HEK293 (cell line): ENCODE measurements around the gene AQP6.

ENCODE experiments used
- CTCF ChIA-PET: fragments of 350-600 bp; formaldehyde crosslinking; extraction: SDS; loops from one replicate; lab custom pipeline; 2021; ENCODE audit warnings: antibody characterized with exemption; lab: Yijun Ruan, JAX
- POLR2A ChIA-PET: fragments of 300-600 bp; formaldehyde crosslinking; extraction: SDS; loops from one replicate; lab custom pipeline; 2020; ENCODE audit warnings: antibody characterized with exemption, inconsistent platforms; lab: Yijun Ruan, JAX
- H3K27ac ChIP-seq: fragments of 200-500 bp; sonication (Bioruptor generic); 2 replicates; pipeline ENCODE4 v1.5.1; 2014; ENCODE audit warnings: low read depth, low read length, control low read depth, inconsistent platforms; ENCODE audit errors: extremely low read depth
- H3K36me3 ChIP-seq, 2 experiments: fragments of 200-500 bp in 1 of 2; sonication (Bioruptor generic) in 1 of 2; 1 replicate in 1 of 2; 2 replicates in 1 of 2; pipeline ENCODE4 v1.5.1; 2014 to 2017; ENCODE audit warnings: inconsistent platforms in 2 of 2, low read length in 2 of 2; ENCODE audit not compliant: control insufficient read depth in 2 of 2, insufficient read depth in 1 of 2
- H3K4me1 ChIP-seq: fragments of 200-500 bp; sonication (Bioruptor generic); 2 replicates; pipeline ENCODE4 v1.5.1; 2014; ENCODE audit warnings: mild to moderate bottlenecking, low read length, inconsistent platforms; ENCODE audit not compliant: control insufficient read depth, insufficient read depth
- H3K4me3 ChIP-seq: 2 replicates; pipeline ENCODE4 v1.5.1; 2011; ENCODE audit warnings: low read depth, mild to moderate bottlenecking, control low read depth, low read length, moderate library complexity
- H3K9me3 ChIP-seq: fragments of 200-500 bp; sonication (Bioruptor generic); 2 replicates; pipeline ENCODE4 v1.5.1; 2014; ENCODE audit warnings: low read depth, low read length, inconsistent platforms; ENCODE audit not compliant: control insufficient read depth, insufficient read depth
- BCL11A ChIP-seq: fragments of 450-650 bp; formaldehyde crosslinking; IDR thresholded peaks from 2 replicates; pipeline ENCODE4 v1.5.1; 2016; ENCODE audit warnings: low read depth, missing biosample characterization, missing genetic modification characterization
- FEZF1 ChIP-seq: fragments of 450-650 bp; formaldehyde crosslinking; IDR thresholded peaks from 2 replicates; pipeline ENCODE4 v1.5.1; 2016; ENCODE audit warnings: missing biosample characterization, missing genetic modification characterization
- GLIS2 ChIP-seq: fragments of 450-650 bp; formaldehyde crosslinking; IDR thresholded peaks from 2 replicates; pipeline ENCODE4 v1.5.1; 2016; ENCODE audit warnings: missing biosample characterization, missing genetic modification characterization
- KLF1 ChIP-seq: fragments of 450-650 bp; formaldehyde crosslinking; IDR thresholded peaks from 2 replicates; pipeline ENCODE4 v1.5.1; 2016; ENCODE audit warnings: missing biosample characterization, missing genetic modification characterization
- MZF1 ChIP-seq: fragments of 450-650 bp; formaldehyde crosslinking; IDR thresholded peaks from 2 replicates; pipeline ENCODE4 v1.5.1; 2017; ENCODE audit warnings: missing biosample characterization, missing genetic modification characterization, borderline replicate concordance
- PRDM10 ChIP-seq: fragments of 450-650 bp; formaldehyde crosslinking; IDR thresholded peaks from 2 replicates; pipeline ENCODE4 v1.5.1; 2016; ENCODE audit warnings: missing biosample characterization, missing genetic modification characterization
- WT1 ChIP-seq: fragments of 450-650 bp; formaldehyde crosslinking; IDR thresholded peaks from 2 replicates; pipeline ENCODE4 v1.5.1; 2016; ENCODE audit warnings: missing biosample characterization, missing genetic modification characterization
- ZBTB48 ChIP-seq: fragments of 450-650 bp; formaldehyde crosslinking; IDR thresholded peaks from 2 replicates; pipeline ENCODE4 v1.5.1; 2016; ENCODE audit warnings: missing biosample characterization, missing genetic modification characterization
- ZIC2 ChIP-seq: fragments of 450-650 bp; formaldehyde crosslinking; IDR thresholded peaks from 2 replicates; pipeline ENCODE4 v1.5.1; 2016; ENCODE audit warnings: missing biosample characterization, missing genetic modification characterization
- ZNF121 ChIP-seq: fragments of 450-650 bp; formaldehyde crosslinking; IDR thresholded peaks from 2 replicates; pipeline ENCODE4 v1.5.1; 2016; ENCODE audit warnings: missing biosample characterization, missing genetic modification characterization
- ZNF280D ChIP-seq: fragments of 450-650 bp; formaldehyde crosslinking; IDR thresholded peaks from 2 replicates; pipeline ENCODE4 v1.5.1; 2016; ENCODE audit warnings: missing biosample characterization, missing genetic modification characterization
- ZNF37A ChIP-seq: fragments of 450-650 bp; IDR thresholded peaks from 2 replicates; pipeline ENCODE4 v1.5.1; 2018; ENCODE audit warnings: missing biosample characterization, missing genetic modification characterization
- ZNF404 ChIP-seq: fragments of 450-650 bp; formaldehyde crosslinking; IDR thresholded peaks from 2 replicates; pipeline ENCODE4 v1.5.1; 2017; ENCODE audit warnings: missing biosample characterization, missing genetic modification characterization
- ZNF426 ChIP-seq: fragments of 450-650 bp; formaldehyde crosslinking; IDR thresholded peaks from 2 replicates; pipeline ENCODE4 v1.5.1; 2017; ENCODE audit warnings: missing biosample characterization, missing genetic modification characterization, mild to moderate bottlenecking, inconsistent platforms, moderate library complexity
- ZNF501 ChIP-seq: fragments of 450-650 bp; formaldehyde crosslinking; IDR thresholded peaks from 2 replicates; pipeline ENCODE4 v1.5.1; 2016; ENCODE audit warnings: missing biosample characterization, missing genetic modification characterization
- ZNF555 ChIP-seq: fragments of 450-650 bp; formaldehyde crosslinking; conservative IDR thresholded peaks from 2 replicates; pipeline ENCODE4 v1.5.1; 2017; ENCODE audit warnings: missing biosample characterization, mild to moderate bottlenecking, missing genetic modification characterization, inconsistent platforms
- ZNF610 ChIP-seq: fragments of 450-650 bp; formaldehyde crosslinking; IDR thresholded peaks from 2 replicates; pipeline ENCODE4 v1.5.1; 2016; ENCODE audit warnings: missing biosample characterization, missing genetic modification characterization, borderline replicate concordance
- ZNF624 ChIP-seq: fragments of 450-650 bp; formaldehyde crosslinking; IDR thresholded peaks from 2 replicates; pipeline ENCODE4 v1.5.1; 2017; ENCODE audit warnings: missing biosample characterization, missing genetic modification characterization
- ZNF629 ChIP-seq: fragments of 450-650 bp; formaldehyde crosslinking; IDR thresholded peaks from 2 replicates; pipeline ENCODE4 v1.5.1; 2017; ENCODE audit warnings: missing biosample characterization, missing genetic modification characterization
- ZNF837 ChIP-seq: fragments of 450-650 bp; formaldehyde crosslinking; IDR thresholded peaks from 2 replicates; pipeline ENCODE4 v1.5.1; 2016; ENCODE audit warnings: missing biosample characterization, missing genetic modification characterization
- ZXDB ChIP-seq: fragments of 450-650 bp; formaldehyde crosslinking; IDR thresholded peaks from 2 replicates; pipeline ENCODE4 v1.5.1; 2016; ENCODE audit warnings: missing biosample characterization, missing genetic modification characterization
- TF ChIP-seq, protein P1 (sequence below): fragments of 450-650 bp; formaldehyde crosslinking; IDR thresholded peaks from 2 replicates; pipeline ENCODE4 v1.5.1; 2017; ENCODE audit warnings: missing biosample characterization, missing genetic modification characterization
- TF ChIP-seq, protein P2 (sequence below): fragments of 450-650 bp; formaldehyde crosslinking; IDR thresholded peaks from 2 replicates; pipeline ENCODE4 v1.5.1; 2016; ENCODE audit warnings: missing biosample characterization, missing genetic modification characterization, borderline replicate concordance
- TF ChIP-seq, protein P3 (sequence below): fragments of 450-650 bp; formaldehyde crosslinking; IDR thresholded peaks from 2 replicates; pipeline ENCODE4 v1.5.0; 2017; ENCODE audit warnings: missing biosample characterization, missing genetic modification characterization, borderline replicate concordance

The AQP6 gene

DNA sequence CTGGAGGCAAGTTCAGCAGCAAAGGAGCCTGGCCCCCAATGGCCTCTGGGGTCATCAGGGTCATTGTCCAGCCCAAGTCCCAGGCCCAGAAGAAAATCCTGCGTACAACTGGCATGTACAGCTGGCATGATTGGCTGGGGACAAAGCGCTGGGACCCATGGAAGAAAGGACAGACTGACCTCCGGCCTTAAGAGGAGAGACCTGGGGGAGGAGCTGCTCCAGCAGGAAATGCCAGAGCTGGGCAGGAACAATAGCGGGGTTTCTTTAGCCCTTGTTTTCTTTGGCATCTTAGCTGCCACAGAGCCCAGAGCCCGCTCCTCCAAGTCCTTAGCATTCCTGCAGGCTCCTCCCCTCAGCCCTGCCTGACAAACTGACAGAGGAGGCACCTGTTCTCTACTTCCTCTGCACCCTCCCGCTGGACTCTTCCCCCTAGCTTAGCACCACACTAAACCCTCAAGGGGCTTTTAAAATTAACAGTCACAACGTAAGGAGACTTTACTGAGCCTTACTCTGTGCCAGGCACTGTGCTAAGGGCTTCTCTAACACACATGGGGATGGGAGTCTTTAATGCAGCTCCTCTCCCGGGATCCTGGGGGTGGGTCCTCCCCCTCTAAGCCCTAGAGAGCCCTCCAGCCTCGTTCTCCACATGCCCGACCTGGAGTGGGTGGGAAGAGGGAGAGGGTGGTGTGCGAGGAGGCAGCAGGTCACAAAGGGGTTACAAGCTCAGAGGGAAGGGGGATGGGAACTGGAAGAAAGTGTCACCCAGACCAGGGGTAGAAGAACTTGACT, 12.9 kb upstream of the AQP6 start:
- CTCF ChIA-PET, result interaction anchor here (0.6 to 2.8 kb wide), 8 partner anchors 7 to 561 kb away, joined by 3 to 29 read pairs (median 6); no protein-coding TSS in a partner anchor
- POLR2A ChIA-PET, result interaction anchor here (0.5 to 1.1 kb wide), 3 partner anchors 12 to 451 kb away, joined by 3 read pairs; no protein-coding TSS in a partner anchor
- no peak overlapping the region for H3K4me3 ChIP-seq
- no peaks in the 10 kb centered on the region for H3K36me3 ChIP-seq
- H3K27ac ChIP-seq, result no peak overlapping the region
- 0 out of 2 replicates have a peak, but pooled peaks cover 5% of the 10 kb centered on the region for H3K4me1 ChIP-seq
- H3K9me3 ChIP-seq, result no peaks in the 10 kb centered on the region
- TF ChIP-seq ZXDB (no peak), ZNF121 (tag by site-specific recombination) (no peak), ZNF555 (tag by site-specific recombination) (no peak), ZNF37A (tag by site-specific recombination) (no peak), GLIS2 (peak; percentile 34; the same call in 1 of the 2 replicates), ZNF280D (tag by site-specific recombination) (no peak), ZNF501 (tag by site-specific recombination) (no peak), ZNF404 (tag by site-specific recombination) (no peak), MZF1 (tag by site-specific recombination) (no peak), KLF1 (tag by site-specific recombination) (peak; percentile 48; the same call in 1 of the 2 replicates), ZNF837 (tag by site-specific recombination) (no peak), ZNF624 (no peak), ZBTB48 (tag by site-specific recombination) (no peak), ZIC2 (tag by site-specific recombination) (no peak), BCL11A (tag by site-specific recombination) (peak; percentile 52; the same call in 1 of the 2 replicates), ZNF426 (tag by site-specific recombination) (no peak), PRDM10 (tag by site-specific recombination) (0 out of 2 replicates have a peak, but pooled peaks have one; percentile 9), ZNF629 (tag by site-specific recombination) (no peak), ZNF610 (tag by site-specific recombination) (no peak), WT1 (tag by site-specific recombination) (no peak; the same call in 1 of the 2 replicates), FEZF1 (tag by site-specific recombination) (0 out of 2 replicates have a peak, but pooled peaks have one; percentile 32)
- TF ChIP-seq, protein P1, sequence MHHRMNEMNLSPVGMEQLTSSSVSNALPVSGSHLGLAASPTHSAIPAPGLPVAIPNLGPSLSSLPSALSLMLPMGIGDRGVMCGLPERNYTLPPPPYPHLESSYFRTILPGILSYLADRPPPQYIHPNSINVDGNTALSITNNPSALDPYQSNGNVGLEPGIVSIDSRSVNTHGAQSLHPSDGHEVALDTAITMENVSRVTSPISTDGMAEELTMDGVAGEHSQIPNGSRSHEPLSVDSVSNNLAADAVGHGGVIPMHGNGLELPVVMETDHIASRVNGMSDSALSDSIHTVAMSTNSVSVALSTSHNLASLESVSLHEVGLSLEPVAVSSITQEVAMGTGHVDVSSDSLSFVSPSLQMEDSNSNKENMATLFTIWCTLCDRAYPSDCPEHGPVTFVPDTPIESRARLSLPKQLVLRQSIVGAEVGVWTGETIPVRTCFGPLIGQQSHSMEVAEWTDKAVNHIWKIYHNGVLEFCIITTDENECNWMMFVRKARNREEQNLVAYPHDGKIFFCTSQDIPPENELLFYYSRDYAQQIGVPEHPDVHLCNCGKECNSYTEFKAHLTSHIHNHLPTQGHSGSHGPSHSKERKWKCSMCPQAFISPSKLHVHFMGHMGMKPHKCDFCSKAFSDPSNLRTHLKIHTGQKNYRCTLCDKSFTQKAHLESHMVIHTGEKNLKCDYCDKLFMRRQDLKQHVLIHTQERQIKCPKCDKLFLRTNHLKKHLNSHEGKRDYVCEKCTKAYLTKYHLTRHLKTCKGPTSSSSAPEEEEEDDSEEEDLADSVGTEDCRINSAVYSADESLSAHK (tag by site-specific recombination), result no peak
- TF ChIP-seq, protein P2, sequence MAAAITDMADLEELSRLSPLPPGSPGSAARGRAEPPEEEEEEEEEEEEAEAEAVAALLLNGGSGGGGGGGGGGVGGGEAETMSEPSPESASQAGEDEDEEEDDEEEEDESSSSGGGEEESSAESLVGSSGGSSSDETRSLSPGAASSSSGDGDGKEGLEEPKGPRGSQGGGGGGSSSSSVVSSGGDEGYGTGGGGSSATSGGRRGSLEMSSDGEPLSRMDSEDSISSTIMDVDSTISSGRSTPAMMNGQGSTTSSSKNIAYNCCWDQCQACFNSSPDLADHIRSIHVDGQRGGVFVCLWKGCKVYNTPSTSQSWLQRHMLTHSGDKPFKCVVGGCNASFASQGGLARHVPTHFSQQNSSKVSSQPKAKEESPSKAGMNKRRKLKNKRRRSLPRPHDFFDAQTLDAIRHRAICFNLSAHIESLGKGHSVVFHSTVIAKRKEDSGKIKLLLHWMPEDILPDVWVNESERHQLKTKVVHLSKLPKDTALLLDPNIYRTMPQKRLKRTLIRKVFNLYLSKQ, result no peak
- TF ChIP-seq, protein P3, sequence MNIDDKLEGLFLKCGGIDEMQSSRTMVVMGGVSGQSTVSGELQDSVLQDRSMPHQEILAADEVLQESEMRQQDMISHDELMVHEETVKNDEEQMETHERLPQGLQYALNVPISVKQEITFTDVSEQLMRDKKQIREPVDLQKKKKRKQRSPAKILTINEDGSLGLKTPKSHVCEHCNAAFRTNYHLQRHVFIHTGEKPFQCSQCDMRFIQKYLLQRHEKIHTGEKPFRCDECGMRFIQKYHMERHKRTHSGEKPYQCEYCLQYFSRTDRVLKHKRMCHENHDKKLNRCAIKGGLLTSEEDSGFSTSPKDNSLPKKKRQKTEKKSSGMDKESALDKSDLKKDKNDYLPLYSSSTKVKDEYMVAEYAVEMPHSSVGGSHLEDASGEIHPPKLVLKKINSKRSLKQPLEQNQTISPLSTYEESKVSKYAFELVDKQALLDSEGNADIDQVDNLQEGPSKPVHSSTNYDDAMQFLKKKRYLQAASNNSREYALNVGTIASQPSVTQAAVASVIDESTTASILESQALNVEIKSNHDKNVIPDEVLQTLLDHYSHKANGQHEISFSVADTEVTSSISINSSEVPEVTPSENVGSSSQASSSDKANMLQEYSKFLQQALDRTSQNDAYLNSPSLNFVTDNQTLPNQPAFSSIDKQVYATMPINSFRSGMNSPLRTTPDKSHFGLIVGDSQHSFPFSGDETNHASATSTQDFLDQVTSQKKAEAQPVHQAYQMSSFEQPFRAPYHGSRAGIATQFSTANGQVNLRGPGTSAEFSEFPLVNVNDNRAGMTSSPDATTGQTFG (tag by site-specific recombination), result no peak
